Type B pancreatic cell (in vitro differentiated cells): Measurements from ENCODE around the gene DLEC1. TPM values are rescaled to one million over a fixed set of nuclear protein-coding genes. Genes with fewer than 3 reads are reported as not detected.
A peak's percentile ranks its signal among the peaks of the same experiment; 100 is the strongest.

Source experiments
- DNase-seq: peaks from one replicate; pipeline ENCODE4 v3.0.0; 2021; ENCODE audit warnings: mixed read lengths; ENCODE audit not compliant: unreplicated experiment; ENCODE audit errors: extremely low spot score
- H3K27ac Mint-ChIP-seq: 2 replicates; pipeline ENCODE4 v1.8.0; 2021; ENCODE audit warnings: mild to moderate bottlenecking, mixed read lengths
- H3K27me3 Mint-ChIP-seq: 2 replicates; pipeline ENCODE4 v1.8.0; 2021; ENCODE audit warnings: mixed read lengths
- H3K36me3 Mint-ChIP-seq: 2 replicates; pipeline ENCODE4 v1.8.0; 2021; ENCODE audit warnings: mixed read lengths
- H3K4me1 Mint-ChIP-seq: one replicate; pipeline ENCODE4 v1.8.0; 2021; ENCODE audit warnings: mixed read lengths; ENCODE audit not compliant: unreplicated experiment
- H3K4me3 Mint-ChIP-seq: 2 replicates; pipeline ENCODE4 v1.8.0; 2021; ENCODE audit warnings: mild to moderate bottlenecking, mixed read lengths
- H3K9me3 Mint-ChIP-seq: 2 replicates; pipeline ENCODE4 v1.8.0; 2021; ENCODE audit warnings: mixed read lengths
- CTCF ChIP-seq: fragments of 200-600 bp; sonication (generic); conservative IDR thresholded peaks from 2 replicates; pipeline ENCODE4 v1.5.0; 2021; ENCODE audit warnings: antibody characterized with exemption, mild to moderate bottlenecking
- total RNA-seq: library from RNA; stranded (reverse); gene quantifications from 2 replicates; pipeline ENCODE4 v1.2.1, GENCODE V29; 2021; ENCODE audit warnings: low replicate concordance

The DLEC1 gene
- total RNA-seq, 1 donor from 2014 or later, result 3.2 TPM

GRCh38 chr3:38137615-38138348 lies 98.8 kb downstream of the DLEC1 start:
- no peaks in the 10 kb centered on the region for H3K9me3 Mint-ChIP-seq
- H3K27ac Mint-ChIP-seq, result peak overlapping the region; percentile 95
- H3K27me3 Mint-ChIP-seq, result no peaks in the 10 kb centered on the region
- DNase-seq, result no peak
- peak; percentile 50 for TF ChIP-seq CTCF
- peak overlapping the region; percentile 92 for H3K4me3 Mint-ChIP-seq
- peaks cover 43% of the 10 kb centered on the region for H3K4me1 Mint-ChIP-seq
- peaks cover 19% of the 10 kb centered on the region for H3K36me3 Mint-ChIP-seq

- H3K4me3 Mint-ChIP-seq, result peak within 1 kb of the TSS; percentile 92
- H3K27ac Mint-ChIP-seq, result peak within 1 kb of the TSS; percentile 95
- peak; percentile 80 for DNase-seq
- H3K9me3 Mint-ChIP-seq, result no peaks in the 10 kb centered on the region
- peaks cover 12% of the 10 kb centered on the region for H3K36me3 Mint-ChIP-seq
- no peaks in the 10 kb centered on the region for H3K27me3 Mint-ChIP-seq
- TF ChIP-seq CTCF, result peak; percentile 8
- H3K4me1 Mint-ChIP-seq, result peaks cover 35% of the 10 kb centered on the region
These were observed 99.6 kb downstream of the DLEC1 start, which contains the start of gene MYD88 for GRCh38 chr3:38138349-38139190. TSS of gene MYD88 (plus strand) at chr3:38138661. CDS start at chr3:38138701, 40 bp downstream.

GRCh38 chr3:38139191-38139590 lies 100.2 kb downstream of the DLEC1 start:
- H3K27me3 Mint-ChIP-seq, result no peaks in the 10 kb centered on the region
- H3K27ac Mint-ChIP-seq, result peak overlapping the region; percentile 95
- peak; percentile 52 for DNase-seq
- H3K4me1 Mint-ChIP-seq, result peaks cover 32% of the 10 kb centered on the region
- no peaks in the 10 kb centered on the region for H3K9me3 Mint-ChIP-seq
- TF ChIP-seq CTCF, result no peak
- peaks cover 11% of the 10 kb centered on the region for H3K36me3 Mint-ChIP-seq
- H3K4me3 Mint-ChIP-seq, result peak overlapping the region; percentile 92

- Mint-ChIP-seq H3K27me3 (no peaks in the 10 kb centered on the region), H3K27ac (peak overlapping the region; percentile 95), H3K36me3 (peaks cover 8% of the 10 kb centered on the region), H3K4me3 (peak overlapping the region; percentile 92), H3K4me1 (peaks cover 28% of the 10 kb centered on the region), H3K9me3 (no peaks in the 10 kb centered on the region)
- DNase-seq, result peak; percentile 55
- no peak for TF ChIP-seq CTCF
These were observed 100.6 kb downstream of the DLEC1 start for GRCh38 chr3:38139652-38140051.

GRCh38 chr3:38140326-38141172 lies 101.5 kb downstream of the DLEC1 start:
- Mint-ChIP-seq H3K36me3 (peaks cover 8% of the 10 kb centered on the region), H3K4me3 (peak overlapping the region; percentile 92), H3K4me1 (peaks cover 21% of the 10 kb centered on the region), H3K27ac (no peak overlapping the region), H3K27me3 (no peaks in the 10 kb centered on the region), H3K9me3 (no peaks in the 10 kb centered on the region)
- TF ChIP-seq CTCF, result no peak
- DNase-seq, result peak; percentile 58
